Fibroblast of skin of scalp (primary cell): ENCODE measurements around the gene RAC3.

Experiments
- DNase-seq: peaks from one replicate; pipeline ENCODE4 v3.0.0-alpha.2; 2013

Gene RAC3

GRCh38 chr17:82013341-82013740 is 18.1 kb upstream of the RAC3 start:
- DNase-seq: no peak

- no peak for DNase-seq
Observed at GRCh38 chr17:82013772-82014321, 17.6 kb upstream of the RAC3 start.

GRCh38 chr17:82014432-82014831 is 17.0 kb upstream of the RAC3 start:
- DNase-seq: peak; percentile 22

GRCh38 chr17:82014971-82015310 is 16.5 kb upstream of the RAC3 start:
- DNase-seq: no peak

- DNase-seq: no peak
Observed at GRCh38 chr17:82015311-82015971, 16.0 kb upstream of the RAC3 start.

- no peak for DNase-seq
Observed at GRCh38 chr17:82016061-82016874, 15.2 kb upstream of the RAC3 start.

GRCh38 chr17:82016875-82017459 is 14.5 kb upstream of the RAC3 start:
- no peak for DNase-seq

- no peak for DNase-seq
Observed at GRCh38 chr17:82017612-82018151, 13.8 kb upstream of the RAC3 start.

- DNase-seq: no peak
Observed at GRCh38 chr17:82018152-82018988, 13.1 kb upstream of the RAC3 start.

- no peak for DNase-seq
Observed at GRCh38 chr17:82018989-82019689, 12.3 kb upstream of the RAC3 start.

- DNase-seq: peak; percentile 39
Observed at GRCh38 chr17:82019690-82020571, 11.5 kb upstream of the RAC3 start.

GRCh38 chr17:82020572-82021106 is 10.8 kb upstream of the RAC3 start:
- DNase-seq: no peak

- peak; percentile 71 for DNase-seq
Observed at GRCh38 chr17:82021107-82021899, 10.2 kb upstream of the RAC3 start.

- DNase-seq: no peak
Observed at GRCh38 chr17:82021900-82022309, 9.6 kb upstream of the RAC3 start.

GRCh38 chr17:82022310-82022980 is 9.0 kb upstream of the RAC3 start, which contains the start of gene CENPX:
CENPX (minus strand) TSS chr17:82022878; CDS start chr17:82022861, 17 bp downstream.
- DNase-seq: no peak

GRCh38 chr17:82022981-82023446 is 8.5 kb upstream of the RAC3 start, which contains the start of gene LRRC45:
LRRC45 (plus strand) TSS chr17:82023305; CDS start chr17:82023644, 339 bp downstream.
- peak; percentile 100 for DNase-seq

- no peak for DNase-seq
Observed at GRCh38 chr17:82023447-82024241, 7.8 kb upstream of the RAC3 start.

GRCh38 chr17:82024859-82025258 is 6.6 kb upstream of the RAC3 start:
- no peak for DNase-seq
